AG09309 (cell line): ENCODE measurements around the gene AVL9.

Source experiments
- DNase-seq: peaks from one replicate; pipeline ENCODE4 v3.0.0-alpha.2; 2010; ENCODE audit warnings: low read depth
- H3K4me3 ChIP-seq: 2 replicates; pipeline ENCODE4 v1.5.1; 2011; ENCODE audit warnings: mild to moderate bottlenecking, low read depth, low read length, moderate library complexity; ENCODE audit not compliant: control insufficient read depth
- CTCF ChIP-seq: IDR thresholded peaks from 2 replicates; pipeline ENCODE4 v1.5.1; 2011; ENCODE audit warnings: mild to moderate bottlenecking, low read depth, low read length, inconsistent platforms; ENCODE audit not compliant: insufficient read depth, control insufficient read depth; ENCODE audit errors: missing control alignments

Gene AVL9

GRCh38 chr7:32537760-32538159 is 42.5 kb downstream of the AVL9 start:
- no peak for TF ChIP-seq CTCF
- no peak for DNase-seq
- H3K4me3 ChIP-seq, result no peak overlapping the region

GRCh38 chr7:32539366-32539765 is 44.1 kb downstream of the AVL9 start:
- TF ChIP-seq CTCF, result no peak
- no peak overlapping the region for H3K4me3 ChIP-seq
- DNase-seq, result no peak

- no peak for TF ChIP-seq CTCF
- DNase-seq, result no peak
- H3K4me3 ChIP-seq, result no peak overlapping the region
Observed at GRCh38 chr7:32539919-32540531, 44.7 kb downstream of the AVL9 start.

- no peak for TF ChIP-seq CTCF
- H3K4me3 ChIP-seq, result no peak overlapping the region
- no peak for DNase-seq
Observed at GRCh38 chr7:32542595-32542994, 47.3 kb downstream of the AVL9 start.

- TF ChIP-seq CTCF, result no peak
- no peak overlapping the region for H3K4me3 ChIP-seq
- DNase-seq, result no peak
Observed at GRCh38 chr7:32559480-32559879, 64.2 kb downstream of the AVL9 start.

- no peak for TF ChIP-seq CTCF
- no peak overlapping the region for H3K4me3 ChIP-seq
- DNase-seq, result no peak
Observed at GRCh38 chr7:32560075-32560474, 64.8 kb downstream of the AVL9 start.

GRCh38 chr7:32561613-32562012 is 66.3 kb downstream of the AVL9 start:
- H3K4me3 ChIP-seq, result no peak overlapping the region
- DNase-seq, result no peak
- no peak for TF ChIP-seq CTCF
